Transverse colon (tissue), 4 donors: ENCODE data around the gene PPFIA4. TPM values are rescaled to one million over a fixed set of nuclear protein-coding genes. Genes with fewer than 3 reads are reported as not detected.
A peak's percentile ranks its signal among the peaks of the same experiment; 100 is the strongest.

ENCODE experiments used
- DNase-seq: peaks from one replicate; pipeline ENCODE4 v3.0.0-alpha.2; 2019
- H3K27ac ChIP-seq, 4 donors: fragments of 200-600 bp; sonication (generic); 2 replicates each; pipeline ENCODE4 v1.5.1; 2016 to 2018; ENCODE audit warnings: inconsistent platforms in 4 of 4
- H3K27me3 ChIP-seq: fragments of 200-600 bp; sonication (generic); 2 replicates; pipeline ENCODE4 v1.5.1; 2017; ENCODE audit warnings: inconsistent platforms
- H3K36me3 ChIP-seq, 4 donors: fragments of 200-600 bp; sonication (generic); 2 replicates each; pipeline ENCODE4 v1.5.1; 2017 to 2019; ENCODE audit warnings: inconsistent platforms in 4 of 4
- H3K4me1 ChIP-seq, 4 donors: fragments of 200-600 bp; sonication (generic); 2 replicates each; pipeline ENCODE4 v1.5.1; 2017 to 2020; ENCODE audit warnings: inconsistent platforms in 4 of 4
- H3K4me3 ChIP-seq, 4 donors: fragments of 200-600 bp; sonication (generic); 1 replicate in 1 of 4; 2 replicates in 3 of 4; pipeline versions ENCODE4 v1.5.1 to v1.6.1; 2017 to 2019; ENCODE audit warnings: inconsistent platforms in 4 of 4
- H3K9me3 ChIP-seq, 2 donors: fragments of 200-600 bp; sonication (generic); 2 replicates each; pipeline ENCODE4 v1.5.1; 2017 to 2019; ENCODE audit warnings: inconsistent platforms in 2 of 2
- EP300 ChIP-seq: sonication (generic); formaldehyde crosslinking; IDR thresholded peaks from one replicate; pipeline ENCODE4 v1.6.1; 2017; ENCODE audit warnings: antibody characterized with exemption, low read depth
- POLR2A ChIP-seq: fragments of 450-650 bp; IDR thresholded peaks from one replicate; pipeline ENCODE4 v1.6.1; 2016; ENCODE audit warnings: antibody characterized with exemption, mild to moderate bottlenecking, moderate library complexity
- POLR2AphosphoS5 ChIP-seq, 3 donors: sonication (generic); formaldehyde crosslinking; IDR thresholded peaks; one replicate each; pipeline ENCODE4 v1.6.1; 2016; ENCODE audit warnings: antibody characterized with exemption in 3 of 3
- WGBS, 2 donors: methylation state at CpG; one replicate each; pipeline ENCODE4 v1.1.5; 2018; ENCODE audit warnings: low coverage in 1 of 2; 5-methylcytosine and 5-hydroxymethylcytosine counted together
- in situ Hi-C, 4 donors: fragments of 200-750 bp; cut with MboI; loops; one replicate each; pipeline versions ENCODE4 v1.15.0 to v1.15.1; 2017; ENCODE audit warnings: low sequenced_read_pairs in 3 of 4, low pct_ligation_motif_present in 1 of 4, low pct_unique_long_range_greater_than_20kb in 1 of 4
- intact Hi-C: fragments of 100-400 bp; cut with DNase I; formaldehyde crosslinking; loops from one replicate; pipeline ENCODE4 v1.15.1; 2023; ENCODE audit warnings: low total_unique reads
- total RNA-seq, 4 donors: library from RNA; depleted of rRNA; stranded (reverse); fragments of >200 nt; gene quantifications; one replicate each; pipeline ENCODE4 v1.1.0, GENCODE V29; 2016
- TF ChIP-seq, protein P1 (sequence below), 5 experiments: fragments of 200-600 bp in 3 of 5; fragments of 450-650 bp in 2 of 5; sonication (generic) in 3 of 5; IDR thresholded peaks; 1 replicate in 2 of 5; 2 replicates in 3 of 5; pipeline ENCODE4 v1.5.1; 2016 to 2017; ENCODE audit warnings: antibody characterized with exemption in 5 of 5, inconsistent platforms in 3 of 5, mild to moderate bottlenecking in 2 of 5, moderate library complexity in 1 of 5

The PPFIA4 gene
- total RNA-seq, 4 donors from 2014 or later, result 0.41 to 1.1 (median 0.48) TPM; not detected in 1

DNA sequence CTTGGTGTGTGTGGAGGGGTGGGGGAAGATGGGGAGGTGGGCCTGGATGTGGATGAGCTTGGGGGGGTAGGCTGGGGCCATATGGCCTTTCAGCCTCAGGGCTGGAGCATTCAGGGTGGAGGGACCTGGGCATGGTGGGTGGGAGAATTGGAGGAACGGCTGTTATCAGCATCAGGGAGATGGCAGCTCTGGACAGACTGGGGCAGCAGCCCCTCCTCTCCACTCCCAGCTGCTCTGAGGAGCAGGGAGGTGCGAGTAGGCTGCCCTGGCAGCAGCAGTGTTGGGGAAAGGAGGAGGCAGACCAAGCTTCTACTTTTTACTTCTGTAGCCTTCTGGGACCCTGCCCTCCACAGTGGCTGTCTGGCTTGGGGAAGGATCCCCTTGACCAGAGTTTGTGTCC, 10.2 kb downstream of the PPFIA4 start:
- H3K9me3 ChIP-seq, result no peaks in the 10 kb centered on the region
- in situ Hi-C loops, result loop anchor here in 3 of 4 donors (10.0 kb wide), 2 partner anchors 178 to 188 kb away; partner anchors contain the start of gene CHIT1 (in 1 of the 3)
- H3K27ac ChIP-seq, result no peak overlapping the region
- peaks cover 0 to 9% (median 1%) of the 10 kb centered on the region in 4 donors for H3K4me1 ChIP-seq
- intact Hi-C loops, result no loop called here
- no peaks in the 10 kb centered on the region for H3K27me3 ChIP-seq
- no peak for DNase-seq
- WGBS, 2 donors, result 54% methylated on average over 2 of the region's 2 CpGs; no CpG with 5 or more reads in 1 of the 2 donors
- TF ChIP-seq EP300 (no peak), POLR2A (no peak), POLR2AphosphoS5 (IDR thresholded peaks at IDR 0.05) (no peak)
- TF ChIP-seq, protein P1, sequence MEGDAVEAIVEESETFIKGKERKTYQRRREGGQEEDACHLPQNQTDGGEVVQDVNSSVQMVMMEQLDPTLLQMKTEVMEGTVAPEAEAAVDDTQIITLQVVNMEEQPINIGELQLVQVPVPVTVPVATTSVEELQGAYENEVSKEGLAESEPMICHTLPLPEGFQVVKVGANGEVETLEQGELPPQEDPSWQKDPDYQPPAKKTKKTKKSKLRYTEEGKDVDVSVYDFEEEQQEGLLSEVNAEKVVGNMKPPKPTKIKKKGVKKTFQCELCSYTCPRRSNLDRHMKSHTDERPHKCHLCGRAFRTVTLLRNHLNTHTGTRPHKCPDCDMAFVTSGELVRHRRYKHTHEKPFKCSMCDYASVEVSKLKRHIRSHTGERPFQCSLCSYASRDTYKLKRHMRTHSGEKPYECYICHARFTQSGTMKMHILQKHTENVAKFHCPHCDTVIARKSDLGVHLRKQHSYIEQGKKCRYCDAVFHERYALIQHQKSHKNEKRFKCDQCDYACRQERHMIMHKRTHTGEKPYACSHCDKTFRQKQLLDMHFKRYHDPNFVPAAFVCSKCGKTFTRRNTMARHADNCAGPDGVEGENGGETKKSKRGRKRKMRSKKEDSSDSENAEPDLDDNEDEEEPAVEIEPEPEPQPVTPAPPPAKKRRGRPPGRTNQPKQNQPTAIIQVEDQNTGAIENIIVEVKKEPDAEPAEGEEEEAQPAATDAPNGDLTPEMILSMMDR (IDR thresholded peaks at IDR 0.05), result no peak
- H3K4me3 ChIP-seq, result no peak overlapping the region
- H3K36me3 ChIP-seq, result no peaks in the 10 kb centered on the region

DNA sequence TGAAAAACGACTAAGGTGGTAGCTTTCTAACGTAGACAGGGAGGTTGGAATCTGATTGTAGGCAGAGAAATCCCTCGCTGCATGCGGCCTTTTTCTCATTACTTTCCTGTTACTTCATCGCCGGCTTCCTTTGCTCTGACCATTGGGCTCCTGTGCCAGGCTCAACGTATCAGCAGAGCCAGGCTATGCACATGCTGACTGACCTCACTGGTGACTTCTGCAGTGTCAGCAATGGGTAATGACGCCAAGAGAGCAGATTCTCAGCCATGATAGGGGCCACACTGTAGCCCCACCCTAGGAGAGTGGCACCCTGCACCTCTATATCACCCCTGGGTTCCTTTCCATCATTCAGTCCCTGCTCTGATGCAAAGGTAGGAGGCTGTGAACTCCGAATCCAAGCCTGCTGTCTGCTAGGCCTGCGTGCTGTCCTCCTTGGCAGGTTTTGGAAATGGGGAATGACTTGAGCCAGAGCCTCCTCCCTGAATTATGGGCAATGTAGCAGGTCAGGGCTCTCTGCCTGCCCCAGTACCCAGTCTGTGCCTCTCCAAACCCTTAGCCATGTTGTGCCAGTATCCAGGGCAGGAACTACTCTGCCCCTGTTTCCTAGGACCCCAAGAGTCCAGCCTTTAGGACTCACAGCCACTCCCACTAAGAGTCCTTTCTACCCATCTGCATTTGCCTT, 11.4 kb downstream of the PPFIA4 start:
- WGBS, 2 donors, result 79% methylated on average over 10 of the region's 10 CpGs; no CpG with 5 or more reads in 1 of the 2 donors
- Histone ChIP-seq H3K27ac (peak overlapping the region; percentile 20 to 79 (median 53)), H3K9me3 (no peaks in the 10 kb centered on the region), H3K27me3 (no peaks in the 10 kb centered on the region), H3K4me1 (peaks cover 0 to 9% (median 1%) of the 10 kb centered on the region in 4 donors), H3K36me3 (no peaks in the 10 kb centered on the region), H3K4me3 (no peak overlapping the region)
- no peak for TF ChIP-seq POLR2AphosphoS5 (IDR thresholded peaks at IDR 0.05)
- TF ChIP-seq EP300, result no peak
- no peak for TF ChIP-seq POLR2A
- TF ChIP-seq, protein P1 (IDR thresholded peaks at IDR 0.05), result no peak
- DNase-seq, result no peak
- intact Hi-C loops (loop anchor here (2.0 kb wide), 1 partner anchor 177 kb away; no protein-coding TSS in a partner anchor), in situ Hi-C loops (loop anchor here in 3 of 4 donors (10.0 kb wide), 2 partner anchors 177 to 187 kb away; partner anchors contain the start of gene CHIT1 (in 1 of the 3))

DNA sequence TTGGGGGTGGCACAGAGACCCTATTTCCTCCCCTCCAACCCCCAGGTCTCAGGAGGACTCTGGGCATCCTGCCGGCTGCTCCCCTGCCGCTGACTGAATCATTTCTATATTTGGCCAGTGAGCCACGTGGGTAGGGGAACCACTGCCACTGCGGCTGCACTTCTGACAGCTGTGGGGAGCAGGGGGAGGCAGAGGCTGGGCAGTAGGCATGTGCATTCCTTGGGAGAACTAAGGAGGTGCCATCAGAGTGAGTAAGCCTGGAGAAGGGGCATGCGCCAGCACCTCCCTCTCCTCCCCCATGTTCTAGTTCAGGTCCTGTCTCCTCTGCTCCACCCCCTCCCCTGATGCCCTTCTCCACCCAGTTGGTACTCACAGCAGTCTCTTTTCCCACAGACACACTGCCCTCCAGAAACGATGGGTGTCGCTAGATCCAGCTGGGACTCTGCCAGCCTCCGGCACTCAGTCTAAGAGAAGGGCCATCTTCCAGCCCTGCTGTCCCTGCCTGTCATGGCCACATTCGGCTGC, 12.0 kb downstream of the PPFIA4 start:
- TF ChIP-seq POLR2AphosphoS5 (IDR thresholded peaks at IDR 0.05) (no peak), EP300 (no peak), POLR2A (no peak)
- TF ChIP-seq, protein P1 (IDR thresholded peaks at IDR 0.05), result no peak
- no peaks in the 10 kb centered on the region for H3K9me3 ChIP-seq
- in situ Hi-C loops (loop anchor here in 3 of 4 donors (10.0 kb wide), 2 partner anchors 177 to 187 kb away; partner anchors contain the start of gene CHIT1 (in 1 of the 3)), intact Hi-C loops (loop anchor here (2.0 kb wide), 1 partner anchor 177 kb away; no protein-coding TSS in a partner anchor)
- H3K27me3 ChIP-seq, result no peaks in the 10 kb centered on the region
- peaks cover 0 to 9% (median 1%) of the 10 kb centered on the region in 4 donors for H3K4me1 ChIP-seq
- H3K4me3 ChIP-seq, result no peak overlapping the region
- no peaks in the 10 kb centered on the region for H3K36me3 ChIP-seq
- DNase-seq, result peak; percentile 18
- 0 to 29% methylated on average over 2 to 8 of the region's 9 CpGs for WGBS, 2 donors
- H3K27ac ChIP-seq, result peak overlapping the region in 3 of 4 donors; percentile 34 to 79 (median 72)
